T47D (cell line): Measurements from ENCODE around the gene CYGB.
"Not testable (repeated sequence)": the region's sequence is repeated elsewhere in the genome, so short reads cannot be mapped to it uniquely, and the experiment has no call there.

ENCODE experiments used
- DNase-seq, 2 experiments: peaks; one replicate each; pipeline versions ENCODE4 v3.0.0 to v3.0.0-alpha.2; 2011 to 2012; ENCODE audit warnings: low read depth in 1 of 2, low spot score in 1 of 2
- JUND ChIP-seq: IDR thresholded peaks from 2 replicates; pipeline ENCODE4 v1.6.1; 2012; ENCODE audit warnings: low read depth
- in situ Hi-C: cut with HindIII; loops from 2 replicates; pipeline ENCODE4 v1.10.0; 2016; ENCODE audit warnings: low sequenced_read_pairs, low pct_unique_long_range_greater_than_20kb

The CYGB gene

DNA sequence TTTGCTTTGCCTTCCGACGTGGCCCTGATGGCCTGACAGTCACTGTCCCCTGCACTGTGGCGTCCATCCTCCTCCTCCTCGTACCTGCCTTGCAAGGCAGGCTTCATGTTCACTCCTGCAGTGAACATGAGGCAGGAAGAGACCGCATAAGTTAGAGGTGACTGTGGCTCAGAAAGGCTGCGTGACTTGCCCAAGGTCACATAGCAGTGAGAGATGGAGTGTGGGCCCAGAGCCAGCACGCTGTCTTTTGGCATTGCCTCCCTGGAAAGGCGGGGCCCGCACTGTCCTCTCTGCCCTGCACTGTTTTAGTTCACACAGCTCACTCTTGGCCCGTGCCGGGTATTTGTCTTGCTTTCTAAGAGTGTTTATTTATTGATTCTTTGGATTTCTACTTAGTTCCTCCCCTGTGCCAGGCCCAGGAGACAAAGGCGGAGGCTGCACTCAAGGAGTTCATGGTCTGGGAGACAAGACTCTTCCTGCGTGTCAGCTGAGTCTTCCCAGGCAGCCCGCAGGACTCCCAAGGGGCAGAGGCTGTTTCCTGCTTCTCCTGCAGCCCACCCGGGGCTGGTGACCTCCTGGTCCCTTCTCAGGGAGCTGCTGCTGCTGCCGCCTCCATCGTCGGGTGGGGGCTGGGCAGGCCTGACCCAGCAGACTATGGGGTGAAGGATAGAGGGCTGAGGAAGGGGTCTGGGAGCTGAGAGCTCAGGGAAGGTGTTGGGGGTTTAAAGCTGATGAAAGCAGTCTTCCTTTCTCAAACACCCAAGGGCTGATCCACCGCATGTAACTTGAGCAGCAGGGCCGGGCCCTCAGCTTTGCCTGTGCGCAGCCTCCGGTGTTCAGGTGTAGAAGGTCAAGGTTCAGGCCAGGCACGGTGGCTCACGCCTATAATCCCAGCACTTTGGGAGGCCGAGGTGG is 12.7 kb downstream of the CYGB start:
- TF ChIP-seq JUND: no peak
- in situ Hi-C loops: no loop called here
- DNase-seq: peak in 1 of 2 experiments; percentile 77

- in situ Hi-C loops: no loop called here
- DNase-seq: peak; percentile 79 to 88
- TF ChIP-seq JUND: no peak
Observed at GRCh38 chr17:76523084-76524037, 14.1 kb downstream of the CYGB start.

GRCh38 chr17:76521683-76522082 is 15.8 kb downstream of the CYGB start:
- DNase-seq, in situ Hi-C loops: not testable (repeated sequence)

DNA sequence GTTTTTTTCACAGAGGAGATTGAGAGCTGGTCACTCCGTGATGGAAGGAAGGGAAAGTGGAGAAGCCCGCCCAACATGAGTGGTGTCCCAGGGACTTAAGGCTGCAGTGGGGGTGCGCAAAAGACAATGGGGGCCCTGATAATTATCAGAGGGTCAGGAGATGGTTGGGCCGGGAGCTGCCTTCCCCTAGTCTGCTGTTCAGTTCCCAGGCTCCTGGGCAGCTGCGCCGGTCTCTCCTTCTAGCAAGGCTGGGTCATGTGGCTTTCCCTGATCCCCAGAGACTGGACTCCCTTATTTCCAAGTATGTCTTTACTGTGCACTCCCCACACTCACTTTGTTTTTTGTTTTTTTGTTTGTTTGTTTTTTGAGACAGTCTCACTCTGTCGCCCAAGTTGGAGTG is 16.2 kb downstream of the CYGB start:
- DNase-seq: no peak
- TF ChIP-seq JUND: no peak
- in situ Hi-C loops: no loop called here

DNA sequence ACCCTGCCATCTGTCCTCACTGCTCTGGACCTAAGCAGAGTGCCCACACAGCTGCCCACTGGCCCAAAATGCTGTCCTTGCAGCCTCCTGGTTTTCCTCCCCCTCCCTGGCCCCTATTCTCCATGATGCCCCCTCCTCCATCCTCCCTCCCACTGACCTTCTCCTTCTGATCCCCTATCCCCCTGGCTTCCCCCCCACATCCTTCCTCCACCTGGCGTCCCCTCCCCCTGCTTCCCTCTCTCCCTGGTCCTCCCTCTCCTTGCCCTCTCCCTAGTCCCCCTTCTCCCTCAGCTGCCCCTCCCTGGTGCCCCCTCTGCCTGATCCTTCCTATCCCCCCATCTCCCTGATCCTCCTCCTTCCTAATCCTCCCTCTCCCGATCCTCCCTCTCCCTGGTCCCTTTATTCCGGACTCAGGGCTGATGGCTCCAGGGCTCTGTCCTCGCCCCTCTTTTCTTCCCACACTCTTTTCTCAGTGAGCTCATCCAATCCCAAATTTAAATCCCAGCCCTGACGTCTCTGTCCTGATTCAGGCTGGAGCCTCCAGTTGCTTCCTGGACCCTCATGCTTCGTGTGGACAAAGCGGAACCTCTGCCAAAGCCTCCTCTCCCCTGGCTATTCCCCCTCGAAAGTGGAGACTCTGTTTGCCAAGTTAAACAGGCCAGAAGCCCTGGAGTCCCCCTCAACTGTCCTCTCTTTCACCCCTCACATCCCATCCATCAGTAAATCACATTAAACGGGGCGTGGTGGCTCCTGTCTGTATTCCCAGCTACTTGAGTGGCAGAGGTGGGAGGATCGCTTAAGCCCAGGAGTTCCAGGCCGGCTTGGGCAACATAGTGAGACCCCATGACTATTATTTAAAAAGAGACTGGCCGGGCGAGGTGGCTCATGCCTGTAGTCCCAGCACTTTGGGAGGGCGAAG is 18.2 kb downstream of the CYGB start:
- in situ Hi-C loops: no loop called here
- no peak for DNase-seq
- no peak for TF ChIP-seq JUND

GRCh38 chr17:76517638-76518038 is 19.9 kb downstream of the CYGB start:
- TF ChIP-seq JUND: no peak

GRCh38 chr17:76515274-76515949 is 22.1 kb downstream of the CYGB start:
- no peak for DNase-seq
- no peak for TF ChIP-seq JUND
- in situ Hi-C loops: no loop called here

More at GRCh38 chr17:76517638-76518038, 19.9 kb downstream of the CYGB start:
- DNase-seq: peak in 1 of 2 experiments; percentile 48
- in situ Hi-C loops: no loop called here

GRCh38 chr17:76514355-76514754 is 23.2 kb downstream of the CYGB start:
- DNase-seq, in situ Hi-C loops: not testable (repeated sequence)

DNA sequence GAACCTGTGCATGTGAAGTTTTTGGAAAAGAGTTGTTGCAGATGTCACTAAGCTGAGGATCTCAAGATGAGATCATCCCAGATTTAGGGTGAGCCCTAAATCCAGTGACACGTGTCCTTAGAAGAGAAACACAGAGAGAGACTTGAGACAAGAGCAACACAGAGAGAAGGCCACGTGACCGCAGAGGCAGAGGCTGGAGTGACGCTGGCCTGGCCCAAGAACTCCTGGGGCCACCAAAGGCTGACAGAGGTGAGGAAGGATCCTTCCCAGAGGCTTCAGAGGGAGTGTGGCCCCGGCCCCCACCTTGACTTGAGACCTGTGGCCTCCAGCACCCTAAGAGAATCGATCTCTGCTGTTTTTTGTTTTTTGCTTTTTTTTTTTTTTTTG is 24.2 kb downstream of the CYGB start:
- in situ Hi-C loops: no loop called here
- DNase-seq: no peak
- TF ChIP-seq JUND: no peak

- in situ Hi-C loops: no loop called here
- TF ChIP-seq JUND: no peak
- DNase-seq: no peak
Observed at GRCh38 chr17:76512366-76513305, 24.9 kb downstream of the CYGB start.
